ENCODE measurements around the gene ATP6AP1. TPM values are rescaled to one million over a fixed set of nuclear protein-coding genes. Genes with fewer than 3 reads are reported as not detected.

Gene ATP6AP1
- total and polyA plus RNA-seq, 10 donors: 34.2 to 127 (median 82.0) TPM

GRCh38 chrX:154446430-154446829 is 18.0 kb downstream of the ATP6AP1 start:
- 87 to 93% (median 91%) methylated on average over 7 to 12 of the region's 12 CpGs for WGBS, 5 donors
- no peak overlapping the region for H3K4me3 ChIP-seq
- peaks cover 0 to 6% (median 0%) of the 10 kb centered on the region in 7 donors for H3K27me3 ChIP-seq (replicated peaks in 1 of 7)
- no peak overlapping the region for H3K27ac ChIP-seq
- H3K4me1 ChIP-seq: peaks cover 5 to 39% (median 20%) of the 10 kb centered on the region in 6 donors
- intact Hi-C loops (cut with DNase I; ENCODE audit: low total_unique reads): no loop called here
- no peaks in the 10 kb centered on the region for H3K9me3 ChIP-seq
- DNase-seq: no peak
- H3K36me3 ChIP-seq: peaks cover 0 to 76% (median 33%) of the 10 kb centered on the region in 6 donors
- TF ChIP-seq CTCF (IDR thresholded peaks at IDR 0.05 in 8 of 11, conservative IDR thresholded peaks at IDR 0.05 in 3 of 11) (no peak), POLR2A (IDR thresholded peaks at IDR 0.05) (no peak), POLR2AphosphoS5 (IDR thresholded peaks at IDR 0.05) (no peak)

GRCh38 chrX:154448484-154448883 is 20.0 kb downstream of the ATP6AP1 start:
- 91 to 97% (median 93%) methylated on average over 13 to 14 of the region's 14 CpGs for WGBS, 5 donors
- intact Hi-C loops (cut with DNase I; ENCODE audit: low total_unique reads): no loop called here
- H3K27ac ChIP-seq: no peak overlapping the region
- H3K4me3 ChIP-seq: no peak overlapping the region
- TF ChIP-seq POLR2AphosphoS5 (IDR thresholded peaks at IDR 0.05) (no peak), CTCF (IDR thresholded peaks at IDR 0.05 in 8 of 11, conservative IDR thresholded peaks at IDR 0.05 in 3 of 11) (no peak), POLR2A (IDR thresholded peaks at IDR 0.05) (no peak)
- H3K9me3 ChIP-seq: no peaks in the 10 kb centered on the region
- no peak for DNase-seq
- H3K27me3 ChIP-seq (replicated peaks in 1 of 7): peaks cover 0 to 6% (median 0%) of the 10 kb centered on the region in 7 donors
- H3K36me3 ChIP-seq: peaks cover 0 to 69% (median 23%) of the 10 kb centered on the region in 6 donors
- H3K4me1 ChIP-seq: peaks cover 4 to 26% (median 17%) of the 10 kb centered on the region in 6 donors

- Histone ChIP-seq H3K4me1 (peaks cover 2 to 20% (median 13%) of the 10 kb centered on the region in 6 donors), H3K27ac (no peak overlapping the region), H3K27me3 (replicated peaks in 1 of 7) (peaks cover 0 to 1% (median 0%) of the 10 kb centered on the region in 7 donors), H3K9me3 (no peaks in the 10 kb centered on the region), H3K4me3 (no peak overlapping the region), H3K36me3 (peaks cover 0 to 69% (median 23%) of the 10 kb centered on the region in 6 donors)
- intact Hi-C loops (cut with DNase I; ENCODE audit: low total_unique reads): no loop called here
- WGBS, 5 donors: 93 to 97% (median 95%) methylated on average over 6 to 18 of the region's 18 CpGs
- TF ChIP-seq POLR2A (IDR thresholded peaks at IDR 0.05) (no peak), CTCF (IDR thresholded peaks at IDR 0.05 in 8 of 11, conservative IDR thresholded peaks at IDR 0.05 in 3 of 11) (no peak), POLR2AphosphoS5 (IDR thresholded peaks at IDR 0.05) (no peak)
- DNase-seq: no peak
These were observed 21.1 kb downstream of the ATP6AP1 start for GRCh38 chrX:154449618-154450017.

- no peak for DNase-seq
- intact Hi-C loops (cut with DNase I; ENCODE audit: low total_unique reads): no loop called here
These were observed 21.8 kb downstream of the ATP6AP1 start for GRCh38 chrX:154450312-154450711.

More at GRCh38 chrX:154450312-154450711, 21.8 kb downstream of the ATP6AP1 start:
- H3K27me3 ChIP-seq (replicated peaks in 1 of 7): no peaks in the 10 kb centered on the region
- H3K9me3 ChIP-seq: no peaks in the 10 kb centered on the region
- 93 to 96% (median 94%) methylated on average over 11 to 17 of the region's 17 CpGs for WGBS, 5 donors
- TF ChIP-seq POLR2A (IDR thresholded peaks at IDR 0.05): no peak
- no peak for TF ChIP-seq CTCF (IDR thresholded peaks at IDR 0.05 in 8 of 11, conservative IDR thresholded peaks at IDR 0.05 in 3 of 11)
- no peak for TF ChIP-seq POLR2AphosphoS5 (IDR thresholded peaks at IDR 0.05)
- no peak overlapping the region for H3K4me3 ChIP-seq
- H3K4me1 ChIP-seq: peaks cover 0 to 13% (median 6%) of the 10 kb centered on the region in 6 donors
- H3K36me3 ChIP-seq: peaks cover 0 to 69% (median 23%) of the 10 kb centered on the region in 6 donors
- no peak overlapping the region for H3K27ac ChIP-seq
